CD4-positive, alpha-beta T cell (primary cell): ENCODE data around the gene MRPS18A. TPM values are rescaled to one million over a fixed set of nuclear protein-coding genes. Genes with fewer than 3 reads are reported as not detected.

Source experiments
- ATAC-seq: fragments of 200-7000 bp; cut with Tn5 transposase; one replicate; pipeline ENCODE4 v1.10.0; 2022; ENCODE audit warnings: mild to moderate bottlenecking; ENCODE audit not compliant: poor library complexity
- CTCF ChIA-PET: fragments of 350-600 bp; sonication (Branson Sonifier 250); formaldehyde crosslinking; loops from one replicate; lab custom pipeline; 2021; ENCODE audit warnings: antibody characterized with exemption, inconsistent platforms; lab: Charles Lee
- POLR2A ChIA-PET: fragments of 350-600 bp; sonication (Branson Sonifier 250); formaldehyde crosslinking; loops from one replicate; lab custom pipeline; 2021; ENCODE audit warnings: antibody characterized with exemption, inconsistent platforms; lab: Charles Lee
- DNase-seq, 14 experiments: peaks; one replicate each; pipeline ENCODE4 v3.0.0-alpha.2; 2013 to 2020; ENCODE audit warnings: mixed read lengths in 2 of 14
- H3K27ac ChIP-seq, 2 donors: one replicate each; pipeline versions ENCODE4 v1.5.1 to v1.7.0; 2013; ENCODE audit warnings: low read length in 2 of 2, low read depth in 1 of 2, mild to moderate bottlenecking in 1 of 2
- H3K27me3 ChIP-seq, 2 experiments: 1 replicate in 1 of 2; 2 replicates in 1 of 2; pipeline versions ENCODE4 v1.6.1 to v1.7.0; 2013; ENCODE audit warnings: low read length in 2 of 2, control low read depth in 1 of 2, mild to moderate bottlenecking in 1 of 2, moderate library complexity in 1 of 2; ENCODE audit not compliant: insufficient read depth in 2 of 2, control insufficient read depth in 1 of 2
- H3K36me3 ChIP-seq: one replicate; pipeline ENCODE4 v1.6.1; 2013; ENCODE audit warnings: low read length, control low read depth; ENCODE audit not compliant: insufficient read depth
- H3K4me1 ChIP-seq: one replicate; pipeline ENCODE4 v1.6.1; 2013; ENCODE audit warnings: low read length, control low read depth; ENCODE audit not compliant: insufficient read depth
- H3K4me3 ChIP-seq: one replicate; pipeline ENCODE4 v1.5.1; 2013; ENCODE audit warnings: mild to moderate bottlenecking, low read length, moderate library complexity
- H3K9me3 ChIP-seq, 2 experiments: 1 replicate in 1 of 2; 2 replicates in 1 of 2; pipeline versions ENCODE4 v1.6.1 to v1.7.0; 2013; ENCODE audit warnings: low read length in 2 of 2, mild to moderate bottlenecking in 2 of 2, control low read depth in 1 of 2, moderate library complexity in 1 of 2; ENCODE audit not compliant: control insufficient read depth in 1 of 2, insufficient read depth in 1 of 2
- H3K27ac Mint-ChIP-seq: one replicate; pipeline ENCODE4 v1.8.0; 2020; ENCODE audit warnings: mixed read lengths
- H3K27me3 Mint-ChIP-seq: one replicate; pipeline ENCODE4 v1.8.0; 2021; ENCODE audit warnings: mixed read lengths
- H3K36me3 Mint-ChIP-seq: one replicate; pipeline ENCODE4 v1.8.0; 2021; ENCODE audit warnings: low read depth, mixed read lengths
- H3K4me1 Mint-ChIP-seq: one replicate; pipeline ENCODE4 v1.8.0; 2021; ENCODE audit warnings: low read depth, mixed read lengths
- H3K4me3 Mint-ChIP-seq: one replicate; pipeline ENCODE4 v1.8.0; 2020; ENCODE audit warnings: mild to moderate bottlenecking, mixed read lengths
- H3K9me3 Mint-ChIP-seq: one replicate; pipeline ENCODE4 v1.8.0; 2020; ENCODE audit warnings: mixed read lengths
- CTCF ChIP-seq: fragments of 200-600 bp; IDR thresholded peaks from one replicate; pipeline ENCODE4 v1.8.0; 2022; ENCODE audit warnings: antibody characterized with exemption, mild to moderate bottlenecking
- intact Hi-C, 2 experiments: fragments of 100-400 bp; cut with DNase I in 1 of 2; cut with micrococcal nuclease in 1 of 2; formaldehyde crosslinking; loops; one replicate each; pipeline versions ENCODE4 v1.15.1 to v1.9.0; 2023 to 2025; cut with DNase I, micrococcal nuclease
- total RNA-seq, 174 experiments: library from RNA in 2 of 174; stranded (reverse) in 2 of 174; gene quantifications; one replicate each; pipeline ENCODE4 v1.2.3 and lab custom pipeline; 2021 to 2026

The MRPS18A gene
- total RNA-seq, 2 experiments from 2014 or later: 26.1 to 27.7 TPM

- no peak for DNase-seq
- CTCF ChIA-PET: no interaction called here
- no peaks in the 10 kb centered on the region for H3K36me3 Mint-ChIP-seq
- H3K27ac ChIP-seq: no peak overlapping the region
- no peaks in the 10 kb centered on the region for H3K4me1 ChIP-seq
- H3K9me3 Mint-ChIP-seq: no peaks in the 10 kb centered on the region
- H3K27me3 Mint-ChIP-seq: peaks cover 45% of the 10 kb centered on the region
- TF ChIP-seq CTCF: no peak
- H3K27ac Mint-ChIP-seq: no peak overlapping the region
- POLR2A ChIA-PET: no interaction called here
- H3K4me3 ChIP-seq: no peak overlapping the region
- no peaks in the 10 kb centered on the region for H3K9me3 ChIP-seq
- peaks cover 0 to 7% of the 10 kb centered on the region in 2 experiments for H3K27me3 ChIP-seq
- no peak overlapping the region for H3K4me3 Mint-ChIP-seq
- no peak for ATAC-seq
- H3K4me1 Mint-ChIP-seq: no peaks in the 10 kb centered on the region
- no peaks in the 10 kb centered on the region for H3K36me3 ChIP-seq
- intact Hi-C loops: no loop called here
Measured at GRCh38 chr6:43699564-43700186, 12.1 kb upstream of the MRPS18A start.

- Mint-ChIP-seq H3K27ac (no peak overlapping the region), H3K4me1 (no peaks in the 10 kb centered on the region), H3K4me3 (no peak overlapping the region), H3K9me3 (no peaks in the 10 kb centered on the region), H3K27me3 (peaks cover 43% of the 10 kb centered on the region), H3K36me3 (no peaks in the 10 kb centered on the region)
- ATAC-seq: no peak
- intact Hi-C loops: no loop called here
- no peaks in the 10 kb centered on the region for H3K36me3 ChIP-seq
- no peak for TF ChIP-seq CTCF
- no peak for DNase-seq
- H3K4me3 ChIP-seq: no peak overlapping the region
- peaks cover 0 to 7% of the 10 kb centered on the region in 2 experiments for H3K27me3 ChIP-seq
- no peak overlapping the region for H3K27ac ChIP-seq
- ChIA-PET POLR2A (interaction anchor here (0.6 kb wide), 1 partner anchor 413 kb away, joined by 4 read pairs; no protein-coding TSS in a partner anchor), CTCF (no interaction called here)
- H3K9me3 ChIP-seq: no peaks in the 10 kb centered on the region
- H3K4me1 ChIP-seq: no peaks in the 10 kb centered on the region
Measured at GRCh38 chr6:43698584-43699349, 11.2 kb upstream of the MRPS18A start.

- H3K4me1 Mint-ChIP-seq: no peaks in the 10 kb centered on the region
- intact Hi-C loops: no loop called here
- no peak for DNase-seq
- no peak for TF ChIP-seq CTCF
- no peaks in the 10 kb centered on the region for H3K9me3 Mint-ChIP-seq
- H3K27ac ChIP-seq: no peak overlapping the region
- no peak overlapping the region for H3K27ac Mint-ChIP-seq
- no peaks in the 10 kb centered on the region for H3K36me3 Mint-ChIP-seq
- H3K4me3 Mint-ChIP-seq: no peak overlapping the region
- peaks cover 33% of the 10 kb centered on the region for H3K27me3 Mint-ChIP-seq
- no peak overlapping the region for H3K4me3 ChIP-seq
- no peaks in the 10 kb centered on the region for H3K9me3 ChIP-seq
- H3K4me1 ChIP-seq: no peaks in the 10 kb centered on the region
- ChIA-PET POLR2A (interaction anchor here (0.7 kb wide), 1 partner anchor 361 kb away, joined by 3 read pairs; no protein-coding TSS in a partner anchor), CTCF (no interaction called here)
- ATAC-seq: no peak
- H3K36me3 ChIP-seq: no peaks in the 10 kb centered on the region
- peaks cover 0 to 9% of the 10 kb centered on the region in 2 experiments for H3K27me3 ChIP-seq
Measured at GRCh38 chr6:43697421-43697820, 9.8 kb upstream of the MRPS18A start.
